ENCODE results near the gene RABGAP1.

DNA sequence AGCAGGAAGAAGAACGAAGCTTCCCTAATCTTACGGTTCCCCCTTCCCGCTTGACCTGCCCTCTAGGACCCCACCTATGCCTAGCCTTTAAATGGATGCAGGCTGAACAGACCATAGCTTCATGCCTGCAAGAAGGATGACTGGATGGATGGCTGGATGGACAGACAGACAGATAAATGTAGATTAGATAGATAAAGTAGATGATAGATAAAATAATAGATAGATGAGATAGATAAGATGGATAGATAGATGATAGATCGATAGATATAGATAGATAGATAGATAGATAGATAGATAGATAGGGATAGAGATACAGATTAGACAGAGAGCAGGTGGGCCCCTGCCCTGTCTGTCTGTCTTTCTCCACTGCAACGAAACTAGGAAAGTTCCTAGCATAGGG lies 164.7 kb downstream of the RABGAP1 start:
- TF ChIP-seq, protein P1, sequence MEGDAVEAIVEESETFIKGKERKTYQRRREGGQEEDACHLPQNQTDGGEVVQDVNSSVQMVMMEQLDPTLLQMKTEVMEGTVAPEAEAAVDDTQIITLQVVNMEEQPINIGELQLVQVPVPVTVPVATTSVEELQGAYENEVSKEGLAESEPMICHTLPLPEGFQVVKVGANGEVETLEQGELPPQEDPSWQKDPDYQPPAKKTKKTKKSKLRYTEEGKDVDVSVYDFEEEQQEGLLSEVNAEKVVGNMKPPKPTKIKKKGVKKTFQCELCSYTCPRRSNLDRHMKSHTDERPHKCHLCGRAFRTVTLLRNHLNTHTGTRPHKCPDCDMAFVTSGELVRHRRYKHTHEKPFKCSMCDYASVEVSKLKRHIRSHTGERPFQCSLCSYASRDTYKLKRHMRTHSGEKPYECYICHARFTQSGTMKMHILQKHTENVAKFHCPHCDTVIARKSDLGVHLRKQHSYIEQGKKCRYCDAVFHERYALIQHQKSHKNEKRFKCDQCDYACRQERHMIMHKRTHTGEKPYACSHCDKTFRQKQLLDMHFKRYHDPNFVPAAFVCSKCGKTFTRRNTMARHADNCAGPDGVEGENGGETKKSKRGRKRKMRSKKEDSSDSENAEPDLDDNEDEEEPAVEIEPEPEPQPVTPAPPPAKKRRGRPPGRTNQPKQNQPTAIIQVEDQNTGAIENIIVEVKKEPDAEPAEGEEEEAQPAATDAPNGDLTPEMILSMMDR (IDR thresholded peaks at IDR 0.05; ENCODE audit: poor library complexity, severe bottlenecking), result no peak
- TF ChIP-seq TAF1 (IDR thresholded peaks at IDR 0.05; ENCODE audit: low read depth), result no peak
- TF ChIP-seq EZH2 (IDR thresholded peaks at IDR 0.05; ENCODE audit: borderline replicate concordance, insufficient read depth, low read length, poor library complexity, severe bottlenecking), result no peak
- TF ChIP-seq SMC3 (conservative IDR thresholded peaks at IDR 0.05; ENCODE audit: poor library complexity), result no peak
- no peak for TF ChIP-seq POLR2AphosphoS5 (IDR thresholded peaks at IDR 0.05)
- no peak for TF ChIP-seq RAD21 (conservative IDR thresholded peaks at IDR 0.05)

Data from neural cell (in vitro differentiated cells).